Prostate gland (tissue), 2 donors: Measurements from ENCODE around the gene NTM.

Experiments
- CTCF ChIP-seq, 4 experiments: fragments of 200-600 bp in 2 of 4; fragments of 450-650 bp in 2 of 4; sonication (generic) in 2 of 4; IDR thresholded peaks; 1 replicate in 3 of 4; 2 replicates in 1 of 4; pipeline ENCODE4 v1.5.1; 2016 to 2019; ENCODE audit warnings: antibody characterized with exemption in 4 of 4, mild to moderate bottlenecking in 2 of 4, moderate library complexity in 2 of 4
- POLR2A ChIP-seq: fragments of 450-650 bp; IDR thresholded peaks from one replicate; pipeline ENCODE4 v1.6.1; 2016; ENCODE audit warnings: antibody characterized with exemption, mild to moderate bottlenecking
- POLR2AphosphoS5 ChIP-seq: sonication (generic); formaldehyde crosslinking; IDR thresholded peaks from one replicate; pipeline ENCODE4 v1.6.1; 2017; ENCODE audit warnings: antibody characterized with exemption

DNA sequence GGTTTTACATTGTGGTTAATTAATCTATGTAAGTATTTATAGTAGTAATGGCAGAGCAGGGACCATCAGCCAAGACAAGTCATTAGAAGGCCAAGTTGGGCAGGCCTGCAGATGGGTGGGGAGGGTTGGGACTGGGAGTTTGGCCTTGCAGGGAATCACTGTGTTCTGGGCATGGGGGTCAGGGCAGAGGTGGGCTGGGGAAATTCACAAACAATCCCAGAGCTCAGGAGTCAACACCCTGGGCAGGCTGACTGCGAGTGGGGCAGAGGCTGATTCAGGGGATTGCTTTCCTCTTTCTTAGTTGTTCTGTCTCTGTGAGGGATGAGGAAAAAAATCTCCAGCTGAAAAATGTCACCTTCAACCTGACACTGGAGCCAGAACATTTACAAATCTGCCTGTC lies 322.5 kb downstream of the NTM start:
- no peak for TF ChIP-seq POLR2A
- no peak for TF ChIP-seq CTCF (IDR thresholded peaks at IDR 0.05)
- no peak for TF ChIP-seq POLR2AphosphoS5
